Activated CD8-positive, alpha-beta T cell treated with anti-CD3 and anti-CD28 coated beads for 36 hours (primary cell): ENCODE measurements around the gene MEX3A. TPM values are rescaled to one million over a fixed set of nuclear protein-coding genes. Genes with fewer than 3 reads are reported as not detected.
A peak's percentile ranks its signal among the peaks of the same experiment; 100 is the strongest.

Experiments
- ATAC-seq: fragments of 200-7000 bp; cut with Tn5 transposase; one replicate; pipeline ENCODE4 v1.10.0; 2021; ENCODE audit warnings: mild to moderate bottlenecking, moderate library complexity
- CTCF ChIA-PET: fragments of 350-600 bp; sonication (Branson Sonifier 250); formaldehyde crosslinking; loops from one replicate; lab custom pipeline; 2021; ENCODE audit warnings: antibody characterized with exemption; lab: Charles Lee
- POLR2A ChIA-PET: fragments of 350-600 bp; sonication (Branson Sonifier 250); formaldehyde crosslinking; loops from one replicate; lab custom pipeline; 2021; ENCODE audit warnings: antibody characterized with exemption; lab: Charles Lee
- DNase-seq: peaks from one replicate; pipeline ENCODE4 v3.0.0-alpha.2; 2020
- H3K27ac Mint-ChIP-seq: one replicate; pipeline ENCODE4 v1.8.0; 2021; ENCODE audit warnings: mild to moderate bottlenecking, mixed read lengths
- H3K27me3 Mint-ChIP-seq: one replicate; pipeline ENCODE4 v1.8.0; 2021; ENCODE audit warnings: mixed read lengths
- H3K36me3 Mint-ChIP-seq: one replicate; pipeline ENCODE4 v1.8.0; 2021; ENCODE audit warnings: low read depth, mixed read lengths
- H3K4me1 Mint-ChIP-seq: one replicate; pipeline ENCODE4 v1.8.0; 2021; ENCODE audit warnings: low read depth, mixed read lengths
- H3K4me3 Mint-ChIP-seq: one replicate; pipeline ENCODE4 v1.8.0; 2021; ENCODE audit warnings: mild to moderate bottlenecking, moderate library complexity, mixed read lengths
- H3K9me3 Mint-ChIP-seq: one replicate; pipeline ENCODE4 v1.8.0; 2021; ENCODE audit warnings: mixed read lengths
- intact Hi-C: fragments of 100-400 bp; cut with micrococcal nuclease; formaldehyde crosslinking; loops from one replicate; pipeline ENCODE4 v1.10.0; 2022
- total RNA-seq, 2 experiments: library from RNA; stranded (reverse); gene quantifications; one replicate each; pipeline ENCODE4 v1.2.3, GENCODE V29; 2021
- TF ChIP-seq, protein P1 (sequence below): fragments of 200-600 bp; IDR thresholded peaks from one replicate; pipeline ENCODE4 v1.8.0; 2022; ENCODE audit warnings: antibody characterized with exemption, mild to moderate bottlenecking

Gene MEX3A
- total RNA-seq, 2 experiments from 2014 or later = 0.45 to 0.83 TPM

- Mint-ChIP-seq H3K36me3 (no peaks in the 10 kb centered on the region), H3K9me3 (no peaks in the 10 kb centered on the region), H3K4me1 (peaks cover 6% of the 10 kb centered on the region), H3K4me3 (peak overlapping the region; percentile 61), H3K27ac (no peak overlapping the region), H3K27me3 (peaks cover 30% of the 10 kb centered on the region)
- DNase-seq (no peak), ATAC-seq (no peak)
- POLR2A ChIA-PET = no interaction called here
- CTCF ChIA-PET = interaction anchor here (1.2 to 22.5 kb wide), 3 partner anchors 12 to 48 kb away, joined by 6 to 772 read pairs (median 7); no protein-coding TSS in a partner anchor
- TF ChIP-seq, protein P1, sequence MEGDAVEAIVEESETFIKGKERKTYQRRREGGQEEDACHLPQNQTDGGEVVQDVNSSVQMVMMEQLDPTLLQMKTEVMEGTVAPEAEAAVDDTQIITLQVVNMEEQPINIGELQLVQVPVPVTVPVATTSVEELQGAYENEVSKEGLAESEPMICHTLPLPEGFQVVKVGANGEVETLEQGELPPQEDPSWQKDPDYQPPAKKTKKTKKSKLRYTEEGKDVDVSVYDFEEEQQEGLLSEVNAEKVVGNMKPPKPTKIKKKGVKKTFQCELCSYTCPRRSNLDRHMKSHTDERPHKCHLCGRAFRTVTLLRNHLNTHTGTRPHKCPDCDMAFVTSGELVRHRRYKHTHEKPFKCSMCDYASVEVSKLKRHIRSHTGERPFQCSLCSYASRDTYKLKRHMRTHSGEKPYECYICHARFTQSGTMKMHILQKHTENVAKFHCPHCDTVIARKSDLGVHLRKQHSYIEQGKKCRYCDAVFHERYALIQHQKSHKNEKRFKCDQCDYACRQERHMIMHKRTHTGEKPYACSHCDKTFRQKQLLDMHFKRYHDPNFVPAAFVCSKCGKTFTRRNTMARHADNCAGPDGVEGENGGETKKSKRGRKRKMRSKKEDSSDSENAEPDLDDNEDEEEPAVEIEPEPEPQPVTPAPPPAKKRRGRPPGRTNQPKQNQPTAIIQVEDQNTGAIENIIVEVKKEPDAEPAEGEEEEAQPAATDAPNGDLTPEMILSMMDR = no peak
- intact Hi-C loops = no loop called here
These were observed 1.8 kb upstream of the MEX3A start for GRCh38 chr1:156083800-156084790.

GRCh38 chr1:156081917-156082308 is 352 bp downstream of the MEX3A start:
- CTCF ChIA-PET = interaction anchor here (1.1 to 22.5 kb wide), 2 partner anchors 16 to 50 kb away, joined by 6 to 772 read pairs; no protein-coding TSS in a partner anchor
- no peak overlapping the region for H3K27ac Mint-ChIP-seq
- POLR2A ChIA-PET = interaction anchor here (1.1 to 1.5 kb wide), 3 partner anchors 8 to 136 kb away, joined by 3 to 5 read pairs (median 4); no protein-coding TSS in a partner anchor
- H3K27me3 Mint-ChIP-seq = peaks cover 28% of the 10 kb centered on the region
- H3K36me3 Mint-ChIP-seq = no peaks in the 10 kb centered on the region
- peak; percentile 5 for ATAC-seq
- intact Hi-C loops = no loop called here
- DNase-seq = no peak
- H3K4me1 Mint-ChIP-seq = peaks cover 6% of the 10 kb centered on the region
- TF ChIP-seq, protein P1 = no peak
- H3K4me3 Mint-ChIP-seq = peak overlapping the region; percentile 64
- H3K9me3 Mint-ChIP-seq = no peaks in the 10 kb centered on the region

DNA sequence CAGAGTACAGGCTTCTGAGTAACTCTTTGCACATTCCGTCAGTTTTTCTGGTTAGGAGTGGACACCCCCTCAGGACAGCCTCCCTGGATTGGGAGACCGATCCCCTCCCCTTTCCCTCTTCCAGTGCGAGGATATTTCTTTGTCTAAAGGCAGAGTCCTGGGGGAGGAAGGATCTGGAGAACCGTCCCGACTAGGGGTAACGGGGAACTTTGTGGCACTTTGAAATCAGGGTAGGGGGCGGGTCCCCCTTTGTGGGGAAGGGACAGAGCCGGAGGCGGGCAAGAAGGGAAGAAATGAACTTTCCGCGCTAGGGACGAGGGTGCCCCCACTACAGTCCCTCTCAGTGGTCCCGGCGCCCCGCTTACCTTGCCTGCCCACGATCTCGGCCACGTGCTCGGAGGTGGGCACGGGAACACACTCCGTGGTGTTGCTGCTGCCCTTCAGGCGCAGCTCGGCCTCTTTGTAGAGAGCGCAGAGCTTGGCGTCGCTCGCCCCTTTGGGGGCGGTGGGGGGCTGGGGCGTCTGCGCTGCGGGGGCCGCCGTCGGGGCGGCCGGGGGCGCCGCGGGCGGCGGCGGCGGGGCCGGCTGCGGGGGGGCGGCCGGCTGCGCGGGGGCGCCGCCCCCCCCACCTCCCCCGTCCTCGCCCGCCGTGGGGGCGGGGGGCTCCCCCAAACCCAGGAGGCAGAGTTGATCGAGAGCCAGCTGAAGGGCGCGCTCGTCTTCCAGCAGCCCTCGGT is 917 bp downstream of the MEX3A start:
- TF ChIP-seq, protein P1 = no peak

DNA sequence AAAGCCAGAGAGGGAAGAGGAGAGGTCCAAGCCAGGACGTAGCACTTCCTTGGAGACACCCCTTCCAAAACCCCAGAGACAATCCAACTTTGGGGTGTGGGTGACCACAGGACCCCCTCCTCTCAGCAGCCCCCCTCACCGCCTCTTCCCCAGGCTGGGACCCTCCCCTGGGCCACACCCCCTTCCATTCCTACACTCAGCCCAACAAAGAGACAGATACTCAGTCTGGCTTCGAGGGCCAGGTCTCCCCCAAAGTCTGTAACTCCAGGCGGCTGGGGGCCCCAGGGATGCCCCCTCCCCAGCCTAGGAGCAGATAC is 1.4 kb downstream of the MEX3A start:
- TF ChIP-seq, protein P1 = no peak
- Mint-ChIP-seq H3K27me3 (peaks cover 23% of the 10 kb centered on the region), H3K4me3 (peak overlapping the region; percentile 46), H3K36me3 (no peaks in the 10 kb centered on the region), H3K27ac (no peak overlapping the region), H3K4me1 (peaks cover 6% of the 10 kb centered on the region), H3K9me3 (no peaks in the 10 kb centered on the region)
- intact Hi-C loops = no loop called here
- no peak for ATAC-seq
- ChIA-PET CTCF (interaction anchor here (22.5 kb wide), 1 partner anchor 51 kb away, joined by 772 read pairs; no protein-coding TSS in a partner anchor), POLR2A (interaction anchor here (1.2 kb wide), 1 partner anchor 7 kb away, joined by 4 read pairs; no protein-coding TSS in a partner anchor)
- no peak for DNase-seq

More for the DNA sequence above, 917 bp downstream of the MEX3A start:
- no peaks in the 10 kb centered on the region for H3K36me3 Mint-ChIP-seq
- POLR2A ChIA-PET = interaction anchor here (1.1 to 1.2 kb wide), 2 partner anchors 8 to 136 kb away, joined by 3 to 4 read pairs; no protein-coding TSS in a partner anchor
- peak overlapping the region; percentile 64 for H3K4me3 Mint-ChIP-seq
- DNase-seq = no peak
- H3K9me3 Mint-ChIP-seq = no peaks in the 10 kb centered on the region
- intact Hi-C loops = no loop called here
- H3K4me1 Mint-ChIP-seq = peaks cover 6% of the 10 kb centered on the region
- CTCF ChIA-PET = interaction anchor here (1.1 to 22.5 kb wide), 2 partner anchors 15 to 51 kb away, joined by 6 to 772 read pairs; no protein-coding TSS in a partner anchor
- peaks cover 25% of the 10 kb centered on the region for H3K27me3 Mint-ChIP-seq
- ATAC-seq = no peak
- H3K27ac Mint-ChIP-seq = no peak overlapping the region
